ENCODE results near the gene PPP2R3A.

GRCh38 chr3:136173939-136174490, 208.5 kb downstream of the PPP2R3A start:
- TF ChIP-seq CTCF (IDR thresholded peaks at IDR 0.05; ENCODE audit: extremely low read depth in 1 of 2, insufficient read depth in 1 of 2, low read depth in 1 of 2, low read length in 2 of 2), result no peak
- no peak for TF ChIP-seq POLR2A (IDR thresholded peaks at IDR 0.05; ENCODE audit: low read depth, low read length)
- TF ChIP-seq MYC (IDR thresholded peaks at IDR 0.05; ENCODE audit: low read depth, low read length), result no peak
- TF ChIP-seq POLR2AphosphoS5 (IDR thresholded peaks at IDR 0.05; ENCODE audit: insufficient read depth, low read depth, low read length), result no peak
- TF ChIP-seq EZH2 (IDR thresholded peaks at IDR 0.05; ENCODE audit: borderline replicate concordance, low read depth, low read length, severe bottlenecking), result no peak
- TF ChIP-seq JUN (IDR thresholded peaks at IDR 0.05; ENCODE audit: borderline replicate concordance, insufficient read depth, insufficient read length, low read depth), result no peak
- no peak for TF ChIP-seq MAX (IDR thresholded peaks at IDR 0.05; ENCODE audit: insufficient read depth, insufficient read length)

Measured in endothelial cell of umbilical vein (primary cell).